OCI-LY7 (cell line): ENCODE results near the gene PGLYRP2. TPM values are rescaled to one million over a fixed set of nuclear protein-coding genes. Genes with fewer than 3 reads are reported as not detected.

Experiments
- BruUV-seq: library from RNA; stranded (reverse); fragments of 400-500 nt; replicated peaks from 2 replicates; lab custom pipeline; 2021; lab: Mats Ljungman, UMichigan
- CTCF ChIA-PET: fragments of 300-600 bp; sonication (Branson Sonifier 250); formaldehyde crosslinking; loops from one replicate; lab custom pipeline; 2022; ENCODE audit warnings: antibody characterized with exemption; ENCODE audit not compliant: unreplicated experiment; lab: Charles Lee
- POLR2A ChIA-PET: fragments of 300-600 bp; sonication (Branson Sonifier 250); formaldehyde crosslinking; loops from one replicate; lab custom pipeline; 2022; ENCODE audit warnings: antibody characterized with exemption; lab: Charles Lee
- DNase-seq: peaks from one replicate; pipeline ENCODE4 v3.0.0-alpha.2; 2015; ENCODE audit warnings: low spot score
- H2AFZ ChIP-seq: fragments of 200-600 bp; sonication (generic), shearing (Covaris generic); 2 replicates; pipeline ENCODE4 v1.6.1; 2014; ENCODE audit warnings: mild to moderate bottlenecking, antibody characterized with exemption, low read length, moderate library complexity
- H3K27ac ChIP-seq: fragments of 200-600 bp; sonication (generic); 2 replicates; pipeline ENCODE4 v1.5.1; 2014; ENCODE audit warnings: mixed run types, low read depth, mild to moderate bottlenecking, moderate library complexity, low read length, inconsistent platforms; ENCODE audit not compliant: poor library complexity, severe bottlenecking
- H3K36me3 ChIP-seq: fragments of 200-600 bp; sonication (generic); 2 replicates; pipeline ENCODE4 v1.6.1; 2014; ENCODE audit warnings: mild to moderate bottlenecking, antibody characterized with exemption, low read length, moderate library complexity, mixed read lengths; ENCODE audit not compliant: insufficient read depth
- H3K4me1 ChIP-seq: fragments of 200-600 bp; sonication (generic); 2 replicates; pipeline ENCODE4 v1.5.1; 2014; ENCODE audit warnings: mild to moderate bottlenecking, low read length; ENCODE audit not compliant: insufficient read depth, poor library complexity, severe bottlenecking
- H3K4me2 ChIP-seq: fragments of 200-600 bp; sonication (generic); 2 replicates; pipeline ENCODE4 v1.6.1; 2014; ENCODE audit warnings: mild to moderate bottlenecking, low read length
- H3K4me3 ChIP-seq: fragments of 200-600 bp; sonication (generic); 2 replicates; pipeline ENCODE4 v1.5.1; 2014; ENCODE audit warnings: mild to moderate bottlenecking, low read depth, low read length; ENCODE audit not compliant: poor library complexity, severe bottlenecking
- H3K79me2 ChIP-seq: fragments of 200-600 bp; sonication (generic); 2 replicates; pipeline ENCODE4 v1.6.1; 2016; ENCODE audit warnings: low read depth, mild to moderate bottlenecking, low read length, moderate library complexity, mixed read lengths; ENCODE audit not compliant: insufficient read depth
- H3K9me2 ChIP-seq: fragments of 200-600 bp; sonication (generic); 2 replicates; pipeline ENCODE4 v1.6.1; 2016; ENCODE audit warnings: mild to moderate bottlenecking, low read length, mixed read lengths; ENCODE audit not compliant: insufficient read depth
- H3K9me3 ChIP-seq: fragments of 200-600 bp; sonication (generic); 2 replicates; pipeline ENCODE4 v1.6.1; 2014; ENCODE audit warnings: mild to moderate bottlenecking, mixed run types, low read length, mixed read lengths
- H4K20me1 ChIP-seq: fragments of 200-600 bp; sonication (generic); 2 replicates; pipeline ENCODE4 v1.6.1; 2014; ENCODE audit warnings: mild to moderate bottlenecking, antibody characterized with exemption, low read length, moderate library complexity, mixed read lengths; ENCODE audit not compliant: insufficient read depth
- EZH2phosphoT487 ChIP-seq: fragments of 200-600 bp; sonication (generic); IDR thresholded peaks from 2 replicates; pipeline ENCODE4 v1.6.1; 2018; ENCODE audit warnings: low read depth, borderline replicate concordance, mild to moderate bottlenecking, mixed run types, antibody characterized with exemption, low read length, moderate library complexity, mixed read lengths
- intact Hi-C: fragments of 100-400 bp; cut with micrococcal nuclease; formaldehyde crosslinking; loops from one replicate; pipeline ENCODE4 v1.10.0; 2022; ENCODE audit not compliant: unreplicated experiment
- total RNA-seq, 2 experiments: library from RNA; depleted of rRNA in 1 of 2; stranded (reverse); fragments of >200 nt in 1 of 2; shearing (Covaris generic) in 1 of 2; gene quantifications; 2 replicates each; pipeline ENCODE4 v1.2.3, GENCODE V29; 2014 to 2022
- TF ChIP-seq, protein P1 (sequence below): fragments of 200-600 bp; sonication (generic); conservative IDR thresholded peaks from 2 replicates; pipeline ENCODE4 v1.5.1; 2014; ENCODE audit warnings: mild to moderate bottlenecking, antibody characterized with exemption, low read length, moderate library complexity, mixed read lengths

Gene PGLYRP2
- total RNA-seq, 2 experiments from 2014 or later: not detected

DNA sequence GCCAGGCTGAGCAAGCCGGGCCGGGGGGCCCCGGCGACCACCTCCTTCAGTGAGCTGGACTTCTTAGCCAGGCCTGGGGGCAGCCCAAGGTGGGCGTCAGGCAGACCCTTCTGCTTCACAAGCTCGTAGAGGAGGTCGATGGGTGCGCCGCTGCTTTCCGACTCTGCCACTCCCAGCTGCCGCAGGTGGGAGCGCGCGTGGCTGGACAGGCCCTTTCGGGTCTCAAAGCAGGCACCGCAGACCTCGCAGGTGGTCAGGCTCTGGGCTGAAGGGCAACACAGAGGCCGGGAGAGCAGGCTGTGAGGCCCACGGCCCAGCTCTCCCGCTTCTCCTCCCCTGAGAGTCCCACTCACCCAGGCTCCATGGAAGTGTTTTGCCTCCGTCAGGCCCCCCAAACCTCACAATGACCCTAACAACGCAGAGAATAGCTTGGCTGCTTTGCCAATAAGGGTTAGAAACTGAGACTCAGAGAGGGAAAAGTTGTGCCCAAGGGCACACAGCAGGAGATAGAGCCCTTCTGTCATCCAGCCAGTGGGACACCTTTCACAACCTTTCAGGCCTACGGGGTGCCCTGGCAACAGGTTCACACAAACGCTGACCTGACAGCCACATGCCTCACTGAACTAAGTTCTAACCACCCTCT is 49.4 kb downstream of the PGLYRP2 start:
- H3K4me3 ChIP-seq: no peak overlapping the region
- H3K9me2 ChIP-seq: no peaks in the 10 kb centered on the region
- no peak for DNase-seq
- no TSS peak for BruUV-seq
- ChIA-PET CTCF (no interaction called here), POLR2A (no interaction called here)
- H2AFZ ChIP-seq: no peak overlapping the region
- peaks cover 48% of the 10 kb centered on the region for H3K36me3 ChIP-seq
- H3K79me2 ChIP-seq: peaks cover 24% of the 10 kb centered on the region
- intact Hi-C loops: loop anchor here (5.0 kb wide), 1 partner anchor 127 kb away; no protein-coding TSS in a partner anchor
- H4K20me1 ChIP-seq: no peaks in the 10 kb centered on the region; the same call in 1 of the 2 replicates
- no peak overlapping the region for H3K27ac ChIP-seq
- no peaks in the 10 kb centered on the region for H3K9me3 ChIP-seq
- H3K4me1 ChIP-seq: peaks cover 21% of the 10 kb centered on the region
- no peak for TF ChIP-seq EZH2phosphoT487
- TF ChIP-seq, protein P1, sequence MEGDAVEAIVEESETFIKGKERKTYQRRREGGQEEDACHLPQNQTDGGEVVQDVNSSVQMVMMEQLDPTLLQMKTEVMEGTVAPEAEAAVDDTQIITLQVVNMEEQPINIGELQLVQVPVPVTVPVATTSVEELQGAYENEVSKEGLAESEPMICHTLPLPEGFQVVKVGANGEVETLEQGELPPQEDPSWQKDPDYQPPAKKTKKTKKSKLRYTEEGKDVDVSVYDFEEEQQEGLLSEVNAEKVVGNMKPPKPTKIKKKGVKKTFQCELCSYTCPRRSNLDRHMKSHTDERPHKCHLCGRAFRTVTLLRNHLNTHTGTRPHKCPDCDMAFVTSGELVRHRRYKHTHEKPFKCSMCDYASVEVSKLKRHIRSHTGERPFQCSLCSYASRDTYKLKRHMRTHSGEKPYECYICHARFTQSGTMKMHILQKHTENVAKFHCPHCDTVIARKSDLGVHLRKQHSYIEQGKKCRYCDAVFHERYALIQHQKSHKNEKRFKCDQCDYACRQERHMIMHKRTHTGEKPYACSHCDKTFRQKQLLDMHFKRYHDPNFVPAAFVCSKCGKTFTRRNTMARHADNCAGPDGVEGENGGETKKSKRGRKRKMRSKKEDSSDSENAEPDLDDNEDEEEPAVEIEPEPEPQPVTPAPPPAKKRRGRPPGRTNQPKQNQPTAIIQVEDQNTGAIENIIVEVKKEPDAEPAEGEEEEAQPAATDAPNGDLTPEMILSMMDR: no peak
- H3K4me2 ChIP-seq: no peak overlapping the region

DNA sequence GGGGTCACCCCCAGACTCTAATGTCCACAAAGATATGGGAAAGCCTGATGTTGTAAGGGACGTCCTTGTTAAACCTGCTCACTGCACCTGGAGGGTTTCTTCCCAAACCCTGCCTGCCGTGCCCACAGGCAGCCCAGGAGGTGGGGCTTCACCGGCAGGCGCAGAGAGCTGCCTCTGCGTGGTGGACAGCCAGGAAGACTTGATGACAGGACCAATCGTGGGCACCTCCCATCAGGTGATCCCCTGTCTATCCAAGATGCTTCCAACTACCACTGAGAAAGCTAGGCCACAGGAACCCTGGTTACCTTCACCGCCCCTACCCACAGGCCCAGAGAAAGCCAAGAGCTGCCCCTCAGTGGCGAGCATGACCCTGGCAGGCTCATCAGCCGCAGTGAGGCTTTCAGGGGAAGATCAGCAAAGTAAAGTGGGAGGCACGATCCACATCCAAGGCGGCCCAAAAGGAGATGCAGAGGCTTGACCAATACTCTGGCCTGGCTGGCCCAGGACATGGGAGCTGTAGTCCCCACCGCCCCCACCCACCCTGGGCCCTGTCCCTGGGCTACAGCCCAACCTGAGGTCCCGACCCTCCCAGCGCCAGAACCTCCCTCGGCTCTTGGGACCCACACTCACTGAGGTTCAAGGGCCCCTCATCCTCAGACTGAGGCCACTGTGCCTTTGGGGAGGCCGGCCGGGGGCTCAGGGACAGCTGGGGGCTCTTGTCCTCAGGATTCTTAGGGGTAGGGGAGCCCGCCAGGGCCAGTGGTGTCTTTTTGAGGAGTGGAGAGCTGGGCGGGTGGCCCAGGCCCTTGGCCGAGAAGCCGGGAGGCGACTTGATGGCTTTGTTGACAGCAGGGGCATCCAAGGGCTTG is 50.1 kb downstream of the PGLYRP2 start:
- Histone ChIP-seq H3K79me2 (peaks cover 24% of the 10 kb centered on the region), H2AFZ (no peak overlapping the region), H3K9me3 (no peaks in the 10 kb centered on the region), H3K27ac (no peak overlapping the region), H4K20me1 (no peaks in the 10 kb centered on the region; the same call in 1 of the 2 replicates), H3K4me1 (peaks cover 21% of the 10 kb centered on the region), H3K36me3 (peaks cover 56% of the 10 kb centered on the region), H3K4me3 (no peak overlapping the region), H3K4me2 (no peak overlapping the region), H3K9me2 (no peaks in the 10 kb centered on the region)
- BruUV-seq: no TSS peak
- DNase-seq: no peak
- POLR2A ChIA-PET: no interaction called here
- intact Hi-C loops: no loop called here
- CTCF ChIA-PET: no interaction called here
- TF ChIP-seq, protein P1: no peak
- TF ChIP-seq EZH2phosphoT487: no peak
